HepG2 (cell line): Measurements from ENCODE around the gene PSMD12. TPM values are rescaled to one million over a fixed set of nuclear protein-coding genes. Genes with fewer than 3 reads are reported as not detected.

Experiments used
- ATAC-seq: fragments of 200-7000 bp; cut with Tn5 transposase; 3 replicates; pipeline ENCODE4 v1.9.1; 2020; ENCODE audit warnings: mild to moderate bottlenecking, moderate library complexity
- BruUV-seq: library from RNA; stranded (reverse); fragments of 400-500 nt; replicated peaks from 2 replicates; lab custom pipeline; 2021; lab: Mats Ljungman, UMichigan
- CTCF ChIA-PET: fragments of 300-600 bp; formaldehyde crosslinking; extraction: SDS; loops from one replicate; lab custom pipeline; 2021; ENCODE audit warnings: low total read pairs, inconsistent platforms, low intra/inter-chr PET ratio; lab: Yijun Ruan, JAX
- POLR2A ChIA-PET: fragments of 350-600 bp; sonication (Branson Sonifier 250); formaldehyde crosslinking; loops from one replicate; lab custom pipeline; 2020; ENCODE audit warnings: antibody characterized with exemption, inconsistent platforms; lab: Yijun Ruan, JAX
- DNase-seq: peaks from one replicate; pipeline ENCODE4 v3.0.0-alpha.2; 2015; ENCODE audit warnings: low spot score
- FAIRE-seq: peaks from 3 replicates; lab custom pipeline; 2011; peaks lifted over from hg19 to GRCh38; lab: Jason Lieb, UNC
- H2AFZ ChIP-seq: one replicate; pipeline ENCODE4 v1.6.1; 2011; ENCODE audit warnings: low read length, inconsistent platforms
- H3K27ac ChIP-seq: fragments of 300-600 bp; 3 replicates; pipeline ENCODE4 v1.8.0; 2011; ENCODE audit warnings: mixed run types, mild to moderate bottlenecking, mixed read lengths, low read length, inconsistent platforms; ENCODE audit not compliant: insufficient read depth; ENCODE audit errors: extremely low read length
- H3K27me3 ChIP-seq, 2 experiments: fragments of 200-600 bp in 1 of 2; 2 replicates in 1 of 2; 3 replicates in 1 of 2; pipeline versions ENCODE4 v1.6.0 to v1.8.0; 2011; ENCODE audit warnings: low read length in 2 of 2, mild to moderate bottlenecking in 2 of 2, moderate library complexity in 2 of 2, inconsistent platforms in 1 of 2; ENCODE audit not compliant: insufficient read depth in 2 of 2, control insufficient read depth in 1 of 2
- H3K36me3 ChIP-seq, 2 experiments: fragments of 200-600 bp in 1 of 2; replicated peaks in 1 of 2; 2 replicates in 1 of 2; 3 replicates in 1 of 2; pipeline versions ENCODE4 v1.5.1 to v1.8.0; 2011; ENCODE audit warnings: low read length in 2 of 2, inconsistent platforms in 1 of 2; ENCODE audit not compliant: insufficient read depth in 2 of 2, control insufficient read depth in 1 of 2
- H3K4me1 ChIP-seq: 2 replicates; pipeline ENCODE4 v1.5.1; 2012; ENCODE audit warnings: low read length, inconsistent platforms; ENCODE audit not compliant: insufficient read depth
- H3K4me2 ChIP-seq: 2 replicates; pipeline ENCODE4 v1.6.0; 2011; ENCODE audit warnings: low read depth, low read length, inconsistent platforms
- H3K4me3 ChIP-seq, 3 experiments: fragments of 200-600 bp in 1 of 3; sonication (generic), shearing (Covaris generic) in 1 of 3; replicated peaks in 1 of 3; 2 replicates each; pipeline ENCODE4 v1.5.1; 2011 to 2016; ENCODE audit warnings: low read length in 3 of 3, inconsistent platforms in 2 of 3, low read depth in 2 of 3, mild to moderate bottlenecking in 2 of 3, control low read depth in 1 of 3, mixed read lengths in 1 of 3; ENCODE audit not compliant: insufficient read depth in 1 of 3
- H3K79me2 ChIP-seq: one replicate; pipeline ENCODE4 v1.6.1; 2011; ENCODE audit warnings: low read length, inconsistent platforms; ENCODE audit not compliant: insufficient read depth
- H3K9ac ChIP-seq: 2 replicates; pipeline ENCODE4 v1.6.0; 2011; ENCODE audit warnings: mild to moderate bottlenecking, low read depth, low read length, inconsistent platforms; ENCODE audit not compliant: insufficient read depth
- H3K9me3 ChIP-seq: 2 replicates; pipeline ENCODE4 v1.5.1; 2012; ENCODE audit warnings: mild to moderate bottlenecking, low read length
- H4K20me1 ChIP-seq: 2 replicates; pipeline ENCODE4 v1.6.0; 2011; ENCODE audit warnings: inconsistent platforms, mild to moderate bottlenecking, low read length, moderate library complexity; ENCODE audit not compliant: insufficient read depth
- CEBPB ChIP-seq: IDR thresholded peaks from 2 replicates; pipeline ENCODE4 v1.6.1; 2011; ENCODE audit warnings: low read depth, low read length, improper control_type of control experiment, borderline replicate concordance
- GABPB1 ChIP-seq: IDR thresholded peaks from 2 replicates; pipeline ENCODE4 v1.6.1; 2016; ENCODE audit warnings: mild to moderate bottlenecking, missing genetic modification reagents, moderate library complexity, missing compliant biosample characterization
- HNF4A ChIP-seq: sonication (generic); formaldehyde crosslinking; IDR thresholded peaks from 2 replicates; pipeline ENCODE4 v1.4.0; 2020; ENCODE audit warnings: missing genetic modification reagents
- KAT8 ChIP-seq: IDR thresholded peaks from 2 replicates; pipeline ENCODE4 v1.6.1; 2016; ENCODE audit warnings: missing genetic modification reagents, missing compliant biosample characterization
- KLF12 ChIP-seq: sonication (generic); formaldehyde crosslinking; IDR thresholded peaks from 2 replicates; pipeline ENCODE4 v1.4.0; 2020; ENCODE audit warnings: missing genetic modification reagents, borderline replicate concordance
- RXRA ChIP-seq: sonication (generic); formaldehyde crosslinking; IDR thresholded peaks from 2 replicates; pipeline ENCODE4 v1.5.1; 2020; ENCODE audit warnings: missing genetic modification reagents
- SIX4 ChIP-seq: sonication (generic); formaldehyde crosslinking; IDR thresholded peaks from 2 replicates; pipeline ENCODE4 v1.4.0; 2020; ENCODE audit warnings: missing genetic modification reagents
- SRF ChIP-seq: IDR thresholded peaks from 2 replicates; pipeline ENCODE4 v1.6.1; 2011; ENCODE audit warnings: mild to moderate bottlenecking, low read depth, low read length, moderate library complexity
- U2AF1 ChIP-seq: fragments of 200-400 bp; formaldehyde crosslinking; optimal IDR thresholded peaks from 2 replicates; pipeline ENCODE3; 2017; ENCODE audit warnings: mild to moderate bottlenecking, low read depth, low read length
- ZBTB26 ChIP-seq: IDR thresholded peaks from 2 replicates; pipeline ENCODE4 v1.6.1; 2016; ENCODE audit warnings: missing compliant biosample characterization, missing genetic modification reagents, borderline replicate concordance
- ZNF207 ChIP-seq: fragments of 450-650 bp; IDR thresholded peaks from 2 replicates; pipeline ENCODE4 v1.6.1; 2016; ENCODE audit warnings: antibody characterized with exemption, borderline replicate concordance
- ZNF251 ChIP-seq: sonication (generic); formaldehyde crosslinking; IDR thresholded peaks from 2 replicates; pipeline ENCODE4 v1.9.0; 2021; ENCODE audit warnings: mild to moderate bottlenecking, missing genetic modification reagents
- ZNF281 ChIP-seq: sonication (generic); formaldehyde crosslinking; IDR thresholded peaks from 2 replicates; pipeline ENCODE4 v1.4.0; 2020; ENCODE audit warnings: missing genetic modification reagents, borderline replicate concordance
- ZNF510 ChIP-seq: sonication (generic); formaldehyde crosslinking; IDR thresholded peaks from 2 replicates; pipeline ENCODE4 v1.4.0; 2020; ENCODE audit warnings: low read depth, mild to moderate bottlenecking, missing genetic modification reagents
- ZNF512B ChIP-seq: sonication (generic); formaldehyde crosslinking; IDR thresholded peaks from 2 replicates; pipeline ENCODE4 v1.5.1; 2020; ENCODE audit warnings: missing genetic modification reagents, mild to moderate bottlenecking, borderline replicate concordance
- ZNF713 ChIP-seq: sonication (generic); formaldehyde crosslinking; IDR thresholded peaks from 2 replicates; pipeline ENCODE4 v1.4.0; 2020; ENCODE audit warnings: mild to moderate bottlenecking, missing genetic modification reagents
- WGBS: methylation state at CpG from one replicate; pipeline ENCODE4 v1.1.6; 2017; ENCODE audit warnings: low lambda C conversion rate; 5-methylcytosine and 5-hydroxymethylcytosine counted together
- in situ Hi-C: cut with HindIII; loops from 2 replicates; pipeline ENCODE4 v1.10.0; 2017; ENCODE audit warnings: low pct_unique_long_range_greater_than_20kb; ENCODE audit not compliant: extremely low pct_ligation_motif_present
- intact Hi-C: fragments of 100-400 bp; cut with micrococcal nuclease; formaldehyde crosslinking; loops from one replicate; pipeline ENCODE4 v1.10.0; 2022; ENCODE audit not compliant: unreplicated experiment
- polyA plus RNA-seq, 8 experiments: library from polyadenylated mRNA; depleted of rRNA in 3 of 8; stranded (reverse) in 7 of 8; unstranded in 1 of 8; fragments of >200 nt; fragmentation: Illumina TruSeq in 4 of 8; extraction: Trizol in 4 of 8; gene quantifications; 2 replicates each; pipeline versions ENCODE4 v1.2.1 to v1.2.3, GENCODE V29; 2011 to 2016; ENCODE audit warnings: low read depth in 4 of 8, missing spikeins in 1 of 8, mixed read lengths in 1 of 8; ENCODE audit not compliant: insufficient read depth in 1 of 8
- total RNA-seq, 5 experiments: library from RNA; depleted of rRNA; stranded (reverse); fragments of >200 nt; fragmentation: Illumina TruSeq; extraction: Trizol; gene quantifications; 2 replicates each; pipeline ENCODE4 v1.2.3, GENCODE V29; 2016; ENCODE audit warnings: low read depth in 1 of 5

Gene PSMD12
- total and polyA plus RNA-seq, 2 of the 13 experiments (the other 11 are each of a cell fraction or from before 2014, with no cell fraction given), result 27.4 to 71.7 TPM

GRCh38 chr17:67293251-67294203, 72.8 kb downstream of the PSMD12 start:
- peak overlapping the region; percentile 6; the same call in 1 of the 2 replicates for H3K9ac ChIP-seq
- H3K9me3 ChIP-seq, result no peaks in the 10 kb centered on the region
- no peaks in the 10 kb centered on the region for H3K36me3 ChIP-seq
- H3K4me2 ChIP-seq, result peak overlapping the region; percentile 73
- H3K79me2 ChIP-seq, result no peaks in the 10 kb centered on the region
- WGBS, result 28% methylated on average over 31 of the region's 32 CpGs
- DNase-seq (peak; percentile 72), FAIRE-seq (peak; percentile 96), ATAC-seq (peak; percentile 96)
- peak overlapping the region; percentile 35 to 59 (median 44); a peak in 4 of 6 replicates for H3K4me3 ChIP-seq
- ChIA-PET CTCF (interaction anchor here (1.9 to 2.4 kb wide), 2 partner anchors 17 to 72 kb away, joined by 5 to 8 read pairs; no protein-coding TSS in a partner anchor), POLR2A (no interaction called here)
- H2AFZ ChIP-seq, result peak overlapping the region; percentile 75
- H3K4me1 ChIP-seq, result peaks cover 17% of the 10 kb centered on the region
- no TSS peak for BruUV-seq
- in situ Hi-C loops, result no loop called here
- no peak overlapping the region for H3K27ac ChIP-seq
- H3K27me3 ChIP-seq, result no peaks in the 10 kb centered on the region; a peak in 1 of 5 replicates
- intact Hi-C loops, result loop anchor here (1.0 to 2.0 kb wide), 2 partner anchors 47 to 72 kb away; no protein-coding TSS in a partner anchor
- H4K20me1 ChIP-seq, result no peaks in the 10 kb centered on the region
- TF ChIP-seq KAT8 (peak; percentile 47; the same call in 1 of the 2 replicates), RXRA (peak; percentile 32; the same call in 1 of the 2 replicates), SRF (no peak), ZNF512B (CRISPR knock-in tag) (no peak), ZNF207 (no peak), HNF4A (CRISPR knock-in tag) (0 out of 2 replicates have a peak, but pooled peaks have one; percentile 9), SIX4 (no peak), GABPB1 (peak; percentile 40), KLF12 (CRISPR knock-in tag) (no peak), ZNF510 (CRISPR knock-in tag) (no peak), ZNF251 (no peak), ZBTB26 (no peak), ZNF281 (CRISPR knock-in tag) (no peak), CEBPB (no peak), U2AF1 (no peak), ZNF713 (CRISPR knock-in tag) (no peak)
